Measurements from ENCODE around the gene CDK6. TPM values are rescaled to one million over a fixed set of nuclear protein-coding genes. Genes with fewer than 3 reads are reported as not detected.

Gene CDK6
- total RNA-seq, 2 donors from 2014 or later, result 13.6 to 39.9 TPM

DNA sequence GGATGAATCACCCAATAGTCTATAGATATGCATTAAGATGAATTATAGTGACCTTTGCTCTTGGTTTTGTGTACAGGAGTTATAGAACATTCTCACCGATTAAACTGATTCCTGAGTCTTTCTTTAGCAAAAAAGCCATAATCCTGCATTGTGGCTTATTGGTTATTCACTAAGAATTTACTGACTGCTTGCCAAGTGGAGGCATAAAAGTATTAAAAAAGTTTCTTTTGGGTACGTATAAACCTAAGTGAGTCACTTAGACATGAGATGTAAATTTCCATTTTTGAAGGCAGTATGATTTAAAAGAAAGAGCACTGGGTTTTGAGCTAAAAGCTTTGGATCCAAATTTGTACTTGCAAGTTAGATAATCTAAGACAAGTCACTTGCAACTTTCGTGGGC, 100.7 kb downstream of the CDK6 start:
- intact Hi-C loops (cut with DNase I), result no loop called here

DNA sequence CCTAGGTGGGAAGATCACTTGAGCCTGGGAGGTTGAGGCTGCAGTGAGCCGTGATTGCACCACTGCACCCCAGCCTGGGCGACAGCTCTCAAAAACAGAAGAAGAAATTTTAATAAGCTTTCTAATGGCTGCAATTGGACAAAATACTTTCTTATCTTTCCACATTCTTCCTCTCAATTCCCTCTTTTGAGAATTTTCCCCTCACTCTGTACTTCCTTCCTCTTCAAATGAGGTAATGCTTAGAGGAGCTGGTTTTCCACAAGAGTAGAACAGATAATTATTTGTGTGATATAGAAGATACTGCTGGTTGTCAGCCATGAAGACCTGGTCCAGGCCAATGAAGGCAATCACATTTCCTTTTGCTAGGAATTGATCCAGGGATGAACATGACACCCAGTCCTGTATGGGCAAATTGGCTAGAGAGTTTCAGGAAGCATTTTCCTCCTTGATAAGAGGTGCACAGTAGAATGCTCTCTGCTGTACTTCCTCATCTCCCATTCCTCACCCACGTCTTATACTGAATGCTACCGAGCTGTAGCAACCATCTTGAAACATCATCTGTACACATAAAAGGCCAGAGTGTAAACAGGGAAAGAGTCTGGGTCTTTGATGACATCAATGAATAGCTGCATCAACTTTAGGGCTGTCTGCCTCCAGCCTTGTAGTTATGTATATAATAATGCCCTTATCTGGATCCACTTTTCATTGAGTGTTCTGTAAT, 103.9 kb downstream of the CDK6 start:
- no peak overlapping the region for H3K27ac ChIP-seq
- H3K27me3 ChIP-seq (replicated peaks; ENCODE audit: insufficient read depth), result no peaks in the 10 kb centered on the region
- no peaks in the 10 kb centered on the region for H3K4me1 ChIP-seq (replicated peaks)
- H3K4me3 ChIP-seq, result no peak overlapping the region
- H3K36me3 ChIP-seq, result no peaks in the 10 kb centered on the region
- no peaks in the 10 kb centered on the region for H3K9me3 ChIP-seq
- 94% methylated on average over 4 of the region's 4 CpGs for WGBS
- intact Hi-C loops (cut with DNase I), result no loop called here
- no peak for DNase-seq (ENCODE audit: low spot score)
- TF ChIP-seq, protein P1, sequence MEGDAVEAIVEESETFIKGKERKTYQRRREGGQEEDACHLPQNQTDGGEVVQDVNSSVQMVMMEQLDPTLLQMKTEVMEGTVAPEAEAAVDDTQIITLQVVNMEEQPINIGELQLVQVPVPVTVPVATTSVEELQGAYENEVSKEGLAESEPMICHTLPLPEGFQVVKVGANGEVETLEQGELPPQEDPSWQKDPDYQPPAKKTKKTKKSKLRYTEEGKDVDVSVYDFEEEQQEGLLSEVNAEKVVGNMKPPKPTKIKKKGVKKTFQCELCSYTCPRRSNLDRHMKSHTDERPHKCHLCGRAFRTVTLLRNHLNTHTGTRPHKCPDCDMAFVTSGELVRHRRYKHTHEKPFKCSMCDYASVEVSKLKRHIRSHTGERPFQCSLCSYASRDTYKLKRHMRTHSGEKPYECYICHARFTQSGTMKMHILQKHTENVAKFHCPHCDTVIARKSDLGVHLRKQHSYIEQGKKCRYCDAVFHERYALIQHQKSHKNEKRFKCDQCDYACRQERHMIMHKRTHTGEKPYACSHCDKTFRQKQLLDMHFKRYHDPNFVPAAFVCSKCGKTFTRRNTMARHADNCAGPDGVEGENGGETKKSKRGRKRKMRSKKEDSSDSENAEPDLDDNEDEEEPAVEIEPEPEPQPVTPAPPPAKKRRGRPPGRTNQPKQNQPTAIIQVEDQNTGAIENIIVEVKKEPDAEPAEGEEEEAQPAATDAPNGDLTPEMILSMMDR (IDR thresholded peaks at IDR 0.05), result no peak
- TF ChIP-seq POLR2AphosphoS5 (IDR thresholded peaks at IDR 0.05) (no peak), POLR2A (IDR thresholded peaks at IDR 0.05) (no peak)

More for the DNA sequence above, 100.7 kb downstream of the CDK6 start:
- H3K27me3 ChIP-seq (replicated peaks; ENCODE audit: insufficient read depth), result no peaks in the 10 kb centered on the region
- no peaks in the 10 kb centered on the region for H3K36me3 ChIP-seq
- H3K27ac ChIP-seq, result no peak overlapping the region
- no peak for DNase-seq (ENCODE audit: low spot score)
- no peak for TF ChIP-seq POLR2A (IDR thresholded peaks at IDR 0.05)
- TF ChIP-seq, protein P1 (IDR thresholded peaks at IDR 0.05), result no peak
- no peak for TF ChIP-seq POLR2AphosphoS5 (IDR thresholded peaks at IDR 0.05)
- H3K9me3 ChIP-seq, result no peaks in the 10 kb centered on the region
- 87% methylated on average over 3 of the region's 3 CpGs for WGBS
- H3K4me1 ChIP-seq (replicated peaks), result no peaks in the 10 kb centered on the region
- H3K4me3 ChIP-seq, result no peak overlapping the region

DNA sequence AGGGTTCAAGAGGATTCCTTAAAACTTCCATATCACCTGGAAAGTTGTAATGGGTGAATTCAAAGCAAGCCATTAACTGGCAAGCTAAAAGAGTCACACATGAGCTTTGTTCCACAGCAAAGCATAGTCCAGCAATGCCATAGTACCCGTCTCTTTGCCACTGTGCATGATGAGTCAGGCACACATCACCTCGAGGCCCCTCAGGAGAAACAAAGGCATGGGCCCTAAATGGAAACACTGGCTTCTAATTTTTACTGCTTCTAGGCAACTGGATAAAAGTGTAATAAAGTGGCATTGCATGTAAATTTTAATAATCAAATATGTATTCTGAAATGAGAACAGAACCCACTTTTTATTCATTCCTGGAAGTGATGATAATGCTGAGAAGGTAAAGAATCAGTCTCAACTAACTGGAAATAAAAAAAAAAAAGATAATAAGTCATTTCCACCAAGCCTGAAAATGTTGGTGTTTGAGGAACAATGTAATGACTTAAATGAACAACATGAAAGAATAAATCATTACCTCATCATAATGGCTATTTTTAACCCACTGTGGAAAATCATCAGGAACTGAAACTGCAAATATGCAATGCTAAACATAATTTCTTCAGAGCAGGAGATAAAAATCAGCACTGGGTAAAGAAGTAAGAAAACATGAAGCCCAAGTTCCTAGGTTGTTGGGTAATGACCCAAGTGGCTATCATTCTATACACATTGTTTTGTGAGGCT, 104.9 kb downstream of the CDK6 start:
- Histone ChIP-seq H3K27ac (no peak overlapping the region), H3K27me3 (replicated peaks; ENCODE audit: insufficient read depth) (no peaks in the 10 kb centered on the region), H3K4me3 (no peak overlapping the region), H3K9me3 (no peaks in the 10 kb centered on the region), H3K36me3 (no peaks in the 10 kb centered on the region), H3K4me1 (replicated peaks) (no peaks in the 10 kb centered on the region)
- no peak for DNase-seq (ENCODE audit: low spot score)
- no peak for TF ChIP-seq POLR2A (IDR thresholded peaks at IDR 0.05)
- 73% methylated on average over 2 of the region's 2 CpGs for WGBS
- intact Hi-C loops (cut with DNase I), result no loop called here

DNA sequence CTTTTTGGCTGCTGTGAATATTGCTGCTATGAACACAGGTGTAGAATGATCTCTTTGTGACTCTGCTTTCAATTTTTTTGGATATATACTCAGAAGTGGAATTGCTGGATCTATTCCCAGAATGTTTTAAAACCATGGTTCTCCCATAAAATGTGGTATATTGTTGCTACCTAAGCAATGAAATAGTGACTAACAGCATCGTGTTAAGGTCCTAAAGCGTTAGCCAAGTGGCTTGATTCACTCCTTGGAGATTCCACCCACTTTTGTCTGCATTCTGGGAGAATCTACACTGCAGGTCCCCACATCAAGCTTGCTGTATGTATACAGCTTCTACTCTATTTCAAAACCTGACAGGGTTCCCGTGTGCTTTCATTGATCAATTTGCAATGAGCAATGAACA, 105.6 kb downstream of the CDK6 start:
- no peak for TF ChIP-seq POLR2AphosphoS5 (IDR thresholded peaks at IDR 0.05)
- TF ChIP-seq, protein P1 (IDR thresholded peaks at IDR 0.05), result no peak
- TF ChIP-seq POLR2A (IDR thresholded peaks at IDR 0.05), result no peak
- Histone ChIP-seq H3K27me3 (replicated peaks; ENCODE audit: insufficient read depth) (no peaks in the 10 kb centered on the region), H3K9me3 (no peaks in the 10 kb centered on the region), H3K4me1 (replicated peaks) (no peaks in the 10 kb centered on the region), H3K27ac (no peak overlapping the region), H3K4me3 (no peak overlapping the region), H3K36me3 (no peaks in the 10 kb centered on the region)
- no peak for DNase-seq (ENCODE audit: low spot score)
- intact Hi-C loops (cut with DNase I), result no loop called here
- WGBS, result 65% methylated on average over 3 of the region's 3 CpGs

DNA sequence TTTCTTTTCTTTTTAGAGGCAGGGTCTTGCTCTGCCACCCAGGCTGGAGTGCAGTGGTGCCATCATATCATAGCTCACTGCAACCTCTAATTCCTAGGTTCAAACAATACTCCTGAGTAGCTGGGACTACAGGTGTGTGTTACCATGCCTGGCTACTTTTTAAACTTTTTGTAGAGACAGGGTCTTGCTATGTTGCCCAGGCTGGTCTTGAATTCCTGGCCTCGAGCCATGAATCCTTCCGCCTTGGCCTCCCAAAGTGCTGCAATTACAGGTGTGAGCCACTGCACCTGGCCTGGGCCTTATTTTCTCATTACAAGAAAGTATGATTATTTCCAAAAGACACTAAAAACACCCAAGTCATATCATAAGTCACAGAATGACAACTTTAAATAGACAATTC, 106.6 kb downstream of the CDK6 start:
- no peaks in the 10 kb centered on the region for H3K27me3 ChIP-seq (replicated peaks; ENCODE audit: insufficient read depth)
- no peak overlapping the region for H3K4me3 ChIP-seq
- WGBS, result 93% methylated on average over 2 of the region's 2 CpGs
- H3K27ac ChIP-seq, result no peak overlapping the region
- no peaks in the 10 kb centered on the region for H3K4me1 ChIP-seq (replicated peaks)
- intact Hi-C loops (cut with DNase I), result no loop called here
- no peaks in the 10 kb centered on the region for H3K36me3 ChIP-seq
- no peak for DNase-seq (ENCODE audit: low spot score)
- H3K9me3 ChIP-seq, result no peaks in the 10 kb centered on the region
- TF ChIP-seq POLR2A (IDR thresholded peaks at IDR 0.05) (no peak), POLR2AphosphoS5 (IDR thresholded peaks at IDR 0.05) (no peak)
- TF ChIP-seq, protein P1 (IDR thresholded peaks at IDR 0.05), result no peak

Measured in prostate gland (tissue), 2 donors.